ENCODE results near the gene SOX15.
A peak's percentile ranks its signal among the peaks of the same experiment; 100 is the strongest.

SOX15 gene

DNA sequence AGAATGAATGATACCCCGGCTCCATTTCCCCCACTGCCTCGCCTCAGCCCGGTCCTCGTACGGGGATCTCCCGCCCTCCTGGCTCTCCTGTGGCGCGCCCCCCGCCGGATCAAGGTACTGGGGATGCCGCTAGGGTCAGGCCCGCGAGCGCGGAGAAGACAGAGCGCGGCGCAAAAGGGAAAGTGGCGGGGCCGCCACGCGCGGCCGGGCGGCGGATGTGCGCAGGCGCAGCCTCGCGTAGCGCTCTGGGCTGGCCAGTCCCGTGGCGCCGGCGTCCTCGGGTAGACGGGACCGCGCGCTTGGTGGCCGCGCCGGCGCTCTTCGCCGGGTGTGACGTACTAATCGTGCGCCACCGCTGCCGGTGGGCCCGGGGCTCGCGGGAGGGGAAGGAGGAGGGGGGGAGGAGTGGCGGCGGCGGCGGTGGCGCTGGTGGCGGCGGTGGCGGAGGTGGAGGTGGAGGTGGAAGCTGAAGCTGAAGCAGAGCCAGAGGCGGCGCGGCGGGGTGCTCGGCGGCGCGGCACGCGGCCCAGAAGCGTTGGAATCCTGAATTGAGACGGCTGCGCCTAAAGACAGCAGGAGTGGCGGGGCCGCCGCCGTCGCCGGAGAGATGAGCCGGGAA is 28.2 kb downstream of the SOX15 start, which contains the start of gene SENP3:
Gene SENP3 (plus strand): TSS at position 331 of the 619 bp plus-strand sequence. CDS start 1,158 bp downstream, outside the sequence.
- WGBS, 2 experiments (ENCODE audit: insufficient coverage in 2 of 2), result 0% methylated on average over 36 to 74 of the region's 82 CpGs
- no peaks in the 10 kb centered on the region for H3K9me3 ChIP-seq (ENCODE audit: control insufficient read depth, low read length)
- H3K27ac ChIP-seq (ENCODE audit: low read depth, low read length, severe bottlenecking), result peak within 1 kb of the TSS; percentile 81

DNA sequence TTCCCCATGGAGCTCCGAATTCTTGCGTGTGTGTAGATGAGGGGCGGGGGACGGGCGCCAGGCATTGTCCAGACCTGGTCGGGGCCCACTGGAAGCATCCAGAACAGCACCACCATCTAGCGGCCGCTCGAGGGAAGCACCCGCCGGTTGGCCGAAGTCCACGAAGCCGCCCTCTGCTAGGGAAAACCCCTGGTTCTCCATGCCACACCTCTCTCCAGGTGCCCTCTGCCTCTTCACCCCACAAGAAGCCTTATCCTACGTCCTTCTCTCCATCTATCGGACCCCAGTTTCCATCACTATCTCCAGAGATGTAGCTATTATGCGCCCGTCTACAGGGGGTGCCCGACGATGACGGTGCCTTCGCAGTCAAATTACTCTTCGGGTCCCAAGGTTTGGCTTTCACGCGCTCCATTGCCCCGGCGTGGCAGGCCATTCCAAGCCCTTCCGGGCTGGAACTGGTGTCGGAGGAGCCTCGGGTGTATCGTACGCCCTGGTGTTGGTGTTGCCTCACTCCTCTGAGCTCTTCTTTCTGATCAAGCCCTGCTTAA is 28.8 kb downstream of the SOX15 start:
- peak overlapping the region; percentile 97 for H3K4me3 ChIP-seq (ENCODE audit: extremely low read depth, insufficient read depth, low read length, poor library complexity, severe bottlenecking)
- peaks cover 34% of the 10 kb centered on the region for H3K36me3 ChIP-seq (ENCODE audit: control insufficient read depth, insufficient read depth, low read length)
- 0% methylated on average over 19 to 24 of the region's 32 CpGs for WGBS, 2 experiments (ENCODE audit: insufficient coverage in 2 of 2)
- no peaks in the 10 kb centered on the region for H3K9me3 ChIP-seq (ENCODE audit: control insufficient read depth, low read length)
- H3K27ac ChIP-seq (ENCODE audit: low read depth, low read length, severe bottlenecking), result peak overlapping the region; percentile 81
- H3K4me1 ChIP-seq (ENCODE audit: control insufficient read depth, insufficient read depth, low read length, poor library complexity, severe bottlenecking), result peaks cover 25% of the 10 kb centered on the region

More for the DNA sequence above, 28.2 kb downstream of the SOX15 start, which contains the start of gene SENP3:
- Histone ChIP-seq H3K4me1 (ENCODE audit: control insufficient read depth, insufficient read depth, low read length, poor library complexity, severe bottlenecking) (peaks cover 31% of the 10 kb centered on the region), H3K36me3 (ENCODE audit: control insufficient read depth, insufficient read depth, low read length) (peaks cover 40% of the 10 kb centered on the region), H3K4me3 (ENCODE audit: extremely low read depth, insufficient read depth, low read length, poor library complexity, severe bottlenecking) (peak within 1 kb of the TSS; percentile 97)

DNA sequence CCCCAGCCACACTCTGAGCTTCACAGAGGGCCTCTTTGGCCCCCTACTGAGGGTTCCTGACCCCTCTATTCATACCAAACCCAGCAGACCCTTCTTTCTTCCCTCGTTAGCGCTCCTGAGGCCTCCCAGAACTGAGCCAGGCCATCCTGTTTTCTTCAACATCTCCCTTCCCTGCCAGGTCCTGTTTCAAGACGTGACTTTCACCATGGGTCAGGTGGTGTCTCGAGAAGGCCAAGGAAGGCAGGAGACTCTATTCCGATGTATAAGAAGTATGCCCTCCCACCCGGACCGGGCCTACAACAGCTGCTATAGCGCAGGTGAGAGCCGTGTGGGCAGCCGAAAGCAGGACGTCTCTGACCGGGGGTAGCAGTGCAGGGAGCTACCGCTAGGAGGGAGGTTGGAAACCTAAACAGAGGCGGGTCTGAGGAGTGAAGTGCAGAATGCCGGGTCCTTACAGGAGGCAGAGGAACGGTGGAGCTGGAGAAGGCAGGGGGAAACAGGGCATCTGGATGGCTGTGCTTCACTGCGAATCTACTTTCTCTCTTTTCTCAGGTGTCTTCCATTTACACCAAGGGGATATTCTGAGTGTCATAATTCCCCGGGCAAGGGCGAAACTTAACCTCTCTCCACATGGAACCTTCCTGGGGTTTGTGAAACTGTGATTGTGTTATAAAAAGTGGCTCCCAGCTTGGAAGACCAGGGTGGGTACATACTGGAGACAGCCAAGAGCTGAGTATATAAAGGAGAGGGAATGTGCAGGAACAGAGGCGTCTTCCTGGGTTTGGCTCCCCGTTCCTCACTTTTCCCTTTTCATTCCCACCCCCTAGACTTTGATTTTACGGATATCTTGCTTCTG is 29.5 kb downstream of the SOX15 start:
- no peaks in the 10 kb centered on the region for H3K9me3 ChIP-seq (ENCODE audit: control insufficient read depth, low read length)
- peaks cover 24% of the 10 kb centered on the region for H3K4me1 ChIP-seq (ENCODE audit: control insufficient read depth, insufficient read depth, low read length, poor library complexity, severe bottlenecking)
- peak overlapping the region; percentile 78 for H3K27ac ChIP-seq (ENCODE audit: low read depth, low read length, severe bottlenecking)
- peaks cover 27% of the 10 kb centered on the region for H3K36me3 ChIP-seq (ENCODE audit: control insufficient read depth, insufficient read depth, low read length)
- WGBS, 2 experiments (ENCODE audit: insufficient coverage in 2 of 2), result 25 to 40% methylated on average over 11 to 16 of the region's 22 CpGs
- H3K4me3 ChIP-seq (ENCODE audit: extremely low read depth, insufficient read depth, low read length, poor library complexity, severe bottlenecking), result peak overlapping the region; percentile 97

DNA sequence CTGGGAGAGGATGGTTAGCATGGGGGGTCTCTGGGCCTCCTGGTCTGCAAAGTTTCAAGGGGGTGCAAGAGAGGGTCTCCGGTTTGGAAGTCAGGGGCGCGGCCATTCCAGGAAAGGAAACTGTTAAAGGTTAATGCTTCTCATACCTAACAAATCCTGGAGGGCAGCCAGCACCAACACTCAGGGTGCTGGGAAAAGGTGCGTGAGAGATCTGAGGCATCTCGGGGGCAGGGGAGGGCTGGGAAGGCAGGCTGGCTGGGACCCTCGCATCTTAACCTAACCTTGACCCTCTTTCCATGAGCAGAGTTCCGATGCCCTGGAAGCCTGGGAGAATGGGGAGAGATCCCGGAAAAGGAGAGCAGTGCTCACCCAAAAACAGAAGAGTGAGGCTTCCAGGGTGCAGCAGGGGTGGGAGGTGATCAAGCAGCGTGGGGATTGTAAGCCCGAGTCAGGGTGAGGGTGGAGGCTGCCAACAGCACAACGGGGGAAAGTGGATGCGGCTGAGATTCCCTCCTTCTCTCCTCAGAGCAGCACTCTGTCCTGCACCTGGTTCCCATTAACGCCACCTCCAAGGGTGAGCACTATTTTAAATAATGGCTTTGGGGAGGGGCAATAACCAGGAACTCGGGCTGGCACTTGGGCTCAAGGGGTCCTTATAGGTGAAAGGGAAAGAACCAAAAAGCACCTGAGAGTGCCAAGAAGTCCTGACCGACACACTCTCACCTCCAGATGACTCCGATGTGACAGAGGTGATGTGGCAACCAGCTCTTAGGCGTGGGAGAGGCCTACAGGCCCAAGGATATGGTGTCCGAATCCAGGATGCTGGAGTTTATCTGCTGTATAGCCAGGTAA is 30.3 kb downstream of the SOX15 start:
- Histone ChIP-seq H3K4me1 (ENCODE audit: control insufficient read depth, insufficient read depth, low read length, poor library complexity, severe bottlenecking) (peaks cover 24% of the 10 kb centered on the region), H3K36me3 (ENCODE audit: control insufficient read depth, insufficient read depth, low read length) (peaks cover 19% of the 10 kb centered on the region), H3K9me3 (ENCODE audit: control insufficient read depth, low read length) (no peaks in the 10 kb centered on the region), H3K4me3 (ENCODE audit: extremely low read depth, insufficient read depth, low read length, poor library complexity, severe bottlenecking) (no peak overlapping the region), H3K27ac (ENCODE audit: low read depth, low read length, severe bottlenecking) (no peak overlapping the region)
- WGBS, 2 experiments (ENCODE audit: insufficient coverage in 2 of 2), result 87 to 97% methylated on average over 15 to 17 of the region's 18 CpGs

DNA sequence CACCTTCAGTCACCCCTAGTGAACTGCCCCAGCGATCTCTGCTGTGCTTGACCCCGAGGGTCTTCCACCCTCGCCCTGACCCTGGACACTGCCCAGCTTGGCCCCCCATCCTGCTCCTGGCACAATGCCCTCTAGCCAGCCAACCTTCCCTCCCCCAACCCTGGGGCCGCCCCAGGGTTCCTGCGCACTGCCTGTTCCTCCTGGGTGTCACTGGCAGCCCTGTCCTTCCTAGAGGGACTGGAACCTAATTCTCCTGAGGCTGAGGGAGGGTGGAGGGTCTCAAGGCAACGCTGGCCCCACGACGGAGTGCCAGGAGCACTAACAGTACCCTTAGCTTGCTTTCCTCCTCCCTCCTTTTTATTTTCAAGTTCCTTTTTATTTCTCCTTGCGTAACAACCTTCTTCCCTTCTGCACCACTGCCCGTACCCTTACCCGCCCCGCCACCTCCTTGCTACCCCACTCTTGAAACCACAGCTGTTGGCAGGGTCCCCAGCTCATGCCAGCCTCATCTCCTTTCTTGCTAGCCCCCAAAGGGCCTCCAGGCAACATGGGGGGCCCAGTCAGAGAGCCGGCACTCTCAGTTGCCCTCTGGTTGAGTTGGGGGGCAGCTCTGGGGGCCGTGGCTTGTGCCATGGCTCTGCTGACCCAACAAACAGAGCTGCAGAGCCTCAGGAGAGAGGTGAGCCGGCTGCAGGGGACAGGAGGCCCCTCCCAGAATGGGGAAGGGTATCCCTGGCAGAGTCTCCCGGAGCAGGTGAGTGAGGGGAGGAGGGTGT is 31.2 kb downstream of the SOX15 start, which contains the start of gene TNFSF13:
Gene TNFSF13 (plus strand): TSS at position 207 of the 776 bp plus-strand sequence. CDS start 290 bp downstream, at position 497.
- WGBS, 2 experiments (ENCODE audit: insufficient coverage in 2 of 2), result 90 to 92% methylated on average over 6 to 14 of the region's 16 CpGs
- Histone ChIP-seq H3K36me3 (ENCODE audit: control insufficient read depth, insufficient read depth, low read length) (peaks cover 10% of the 10 kb centered on the region), H3K9me3 (ENCODE audit: control insufficient read depth, low read length) (no peaks in the 10 kb centered on the region), H3K4me1 (ENCODE audit: control insufficient read depth, insufficient read depth, low read length, poor library complexity, severe bottlenecking) (peaks cover 22% of the 10 kb centered on the region), H3K4me3 (ENCODE audit: extremely low read depth, insufficient read depth, low read length, poor library complexity, severe bottlenecking) (no peak within 1 kb of the TSS), H3K27ac (ENCODE audit: low read depth, low read length, severe bottlenecking) (peak within 1 kb of the TSS; percentile 29)

DNA sequence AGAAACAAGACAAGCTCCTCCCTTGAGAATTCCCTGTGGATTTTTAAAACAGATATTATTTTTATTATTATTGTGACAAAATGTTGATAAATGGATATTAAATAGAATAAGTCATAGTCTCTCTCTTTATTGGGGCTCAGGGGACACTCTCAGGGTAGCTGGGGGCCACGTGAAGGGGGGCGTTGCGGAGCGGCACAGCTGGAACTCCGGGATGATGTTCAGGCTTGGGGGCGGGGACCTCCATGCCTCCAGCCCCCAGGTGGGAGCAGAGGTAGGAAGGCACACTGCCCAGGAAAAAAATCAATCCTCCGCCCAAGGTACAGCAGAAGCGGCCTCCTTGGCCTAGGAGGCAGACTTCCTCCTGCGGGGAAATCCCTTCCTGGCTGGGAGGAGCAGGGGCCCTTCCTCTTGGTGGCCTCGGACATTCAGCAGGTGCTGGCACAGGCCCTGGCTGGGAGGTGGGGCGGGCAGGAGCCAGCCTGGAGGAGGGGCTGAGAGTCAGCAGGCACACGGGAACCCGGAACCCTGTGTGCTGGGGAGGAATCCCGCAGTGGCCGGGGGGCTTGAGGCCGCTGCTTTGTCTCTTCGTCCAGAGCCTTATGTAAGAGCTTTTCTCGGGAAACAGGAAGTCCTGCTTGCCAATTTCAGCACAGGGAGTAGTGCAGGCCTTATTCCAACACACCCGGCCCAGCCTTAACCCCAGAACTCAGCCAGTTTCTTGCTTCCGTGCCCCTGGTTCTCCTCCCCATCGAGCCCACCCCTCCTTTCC is 31.9 kb downstream of the SOX15 start:
- H3K9me3 ChIP-seq (ENCODE audit: control insufficient read depth, low read length), result no peaks in the 10 kb centered on the region
- peak overlapping the region; percentile 29 for H3K27ac ChIP-seq (ENCODE audit: low read depth, low read length, severe bottlenecking)
- peaks cover 3% of the 10 kb centered on the region for H3K36me3 ChIP-seq (ENCODE audit: control insufficient read depth, insufficient read depth, low read length)
- WGBS, 2 experiments (ENCODE audit: insufficient coverage in 2 of 2), result 39 to 41% methylated on average over 21 of the region's 21 CpGs
- H3K4me1 ChIP-seq (ENCODE audit: control insufficient read depth, insufficient read depth, low read length, poor library complexity, severe bottlenecking), result peaks cover 15% of the 10 kb centered on the region
- no peak overlapping the region for H3K4me3 ChIP-seq (ENCODE audit: extremely low read depth, insufficient read depth, low read length, poor library complexity, severe bottlenecking)

DNA sequence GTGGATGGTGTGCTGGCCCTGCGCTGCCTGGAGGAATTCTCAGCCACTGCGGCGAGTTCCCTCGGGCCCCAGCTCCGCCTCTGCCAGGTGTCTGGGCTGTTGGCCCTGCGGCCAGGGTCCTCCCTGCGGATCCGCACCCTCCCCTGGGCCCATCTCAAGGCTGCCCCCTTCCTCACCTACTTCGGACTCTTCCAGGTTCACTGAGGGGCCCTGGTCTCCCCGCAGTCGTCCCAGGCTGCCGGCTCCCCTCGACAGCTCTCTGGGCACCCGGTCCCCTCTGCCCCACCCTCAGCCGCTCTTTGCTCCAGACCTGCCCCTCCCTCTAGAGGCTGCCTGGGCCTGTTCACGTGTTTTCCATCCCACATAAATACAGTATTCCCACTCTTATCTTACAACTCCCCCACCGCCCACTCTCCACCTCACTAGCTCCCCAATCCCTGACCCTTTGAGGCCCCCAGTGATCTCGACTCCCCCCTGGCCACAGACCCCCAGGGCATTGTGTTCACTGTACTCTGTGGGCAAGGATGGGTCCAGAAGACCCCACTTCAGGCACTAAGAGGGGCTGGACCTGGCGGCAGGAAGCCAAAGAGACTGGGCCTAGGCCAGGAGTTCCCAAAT is 32.6 kb downstream of the SOX15 start:
- Histone ChIP-seq H3K27ac (ENCODE audit: low read depth, low read length, severe bottlenecking) (no peak overlapping the region), H3K4me1 (ENCODE audit: control insufficient read depth, insufficient read depth, low read length, poor library complexity, severe bottlenecking) (peaks cover 10% of the 10 kb centered on the region), H3K36me3 (ENCODE audit: control insufficient read depth, insufficient read depth, low read length) (no peaks in the 10 kb centered on the region), H3K9me3 (ENCODE audit: control insufficient read depth, low read length) (no peaks in the 10 kb centered on the region), H3K4me3 (ENCODE audit: extremely low read depth, insufficient read depth, low read length, poor library complexity, severe bottlenecking) (no peak overlapping the region)
- 82 to 84% methylated on average over 14 to 18 of the region's 19 CpGs for WGBS, 2 experiments (ENCODE audit: insufficient coverage in 2 of 2)

DNA sequence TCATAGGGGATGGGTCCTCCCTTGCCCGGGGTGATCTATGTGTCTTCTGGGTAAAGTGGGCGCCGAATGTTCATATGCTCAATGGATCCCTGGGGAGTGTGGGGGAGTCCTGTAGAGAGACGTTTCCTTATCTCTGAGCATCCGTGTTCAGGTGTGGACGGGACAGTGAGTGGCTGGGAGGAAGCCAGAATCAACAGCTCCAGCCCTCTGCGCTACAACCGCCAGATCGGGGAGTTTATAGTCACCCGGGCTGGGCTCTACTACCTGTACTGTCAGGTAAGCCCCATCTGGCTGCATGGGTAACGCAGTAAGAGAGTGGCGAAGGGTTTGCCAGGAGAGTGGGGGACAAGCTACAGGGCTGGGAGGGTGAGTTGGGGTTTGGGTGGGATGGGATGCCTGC is 33.3 kb downstream of the SOX15 start:
- H3K9me3 ChIP-seq (ENCODE audit: control insufficient read depth, low read length), result no peaks in the 10 kb centered on the region
- no peak overlapping the region for H3K27ac ChIP-seq (ENCODE audit: low read depth, low read length, severe bottlenecking)
- H3K4me3 ChIP-seq (ENCODE audit: extremely low read depth, insufficient read depth, low read length, poor library complexity, severe bottlenecking), result no peak overlapping the region
- H3K4me1 ChIP-seq (ENCODE audit: control insufficient read depth, insufficient read depth, low read length, poor library complexity, severe bottlenecking), result peaks cover 10% of the 10 kb centered on the region
- WGBS, 2 experiments (ENCODE audit: insufficient coverage in 2 of 2), result 94 to 97% methylated on average over 7 to 11 of the region's 12 CpGs
- no peaks in the 10 kb centered on the region for H3K36me3 ChIP-seq (ENCODE audit: control insufficient read depth, insufficient read depth, low read length)
